HepG2 (cell line): ENCODE results near the gene EMP2.

Experiments
- CHD2 ChIP-seq: IDR thresholded peaks from 2 replicates; pipeline ENCODE4 v1.6.1; 2011; ENCODE audit warnings: low read depth, low read length, improper control_type of control experiment
- CREB1 ChIP-seq, 2 experiments: fragments of 450-650 bp in 1 of 2; IDR thresholded peaks; 2 replicates each; pipeline ENCODE4 v1.6.1; 2016 to 2017; ENCODE audit warnings: control low read depth in 1 of 2, mild to moderate bottlenecking in 1 of 2, missing compliant biosample characterization in 1 of 2, missing genetic modification characterization in 1 of 2
- CTCF ChIP-seq: sonication (generic); formaldehyde crosslinking; IDR thresholded peaks from 2 replicates; pipeline ENCODE4 v1.5.0; 2020; ENCODE audit warnings: mild to moderate bottlenecking, missing genetic modification reagents, moderate library complexity
- ETS1 ChIP-seq: sonication (generic); formaldehyde crosslinking; IDR thresholded peaks from 2 replicates; pipeline ENCODE4 v1.4.0; 2020; ENCODE audit warnings: missing genetic modification reagents
- GTF2F1 ChIP-seq: fragments of 150-350 bp; IDR thresholded peaks from 2 replicates; pipeline ENCODE4 v1.6.1; 2014; ENCODE audit warnings: low read length
- HNRNPH1 ChIP-seq: fragments of 200-400 bp; formaldehyde crosslinking; optimal IDR thresholded peaks from 2 replicates; pipeline ENCODE3; 2017; ENCODE audit warnings: mild to moderate bottlenecking, low read depth, low read length
- JUN ChIP-seq: sonication (generic); formaldehyde crosslinking; IDR thresholded peaks from 2 replicates; pipeline ENCODE4 v1.4.0; 2020; ENCODE audit warnings: mild to moderate bottlenecking, missing genetic modification reagents
- KAT7 ChIP-seq: IDR thresholded peaks from 2 replicates; pipeline ENCODE4 v1.6.1; 2018; ENCODE audit warnings: borderline replicate concordance, missing compliant biosample characterization
- NBN ChIP-seq: fragments of 450-650 bp; conservative IDR thresholded peaks from 2 replicates; pipeline ENCODE4 v1.6.1; 2017
- SP1 ChIP-seq, 2 experiments: fragments of 450-650 bp in 1 of 2; sonication (generic) in 1 of 2; formaldehyde crosslinking in 1 of 2; IDR thresholded peaks; 2 replicates each; pipeline versions ENCODE4 v1.4.0 to v1.6.1; 2016 to 2020; ENCODE audit warnings: missing genetic modification reagents in 1 of 2
- TBX3 ChIP-seq: fragments of 450-650 bp; IDR thresholded peaks from 2 replicates; pipeline ENCODE4 v1.6.1; 2017; ENCODE audit warnings: antibody characterized with exemption, mild to moderate bottlenecking, inconsistent platforms, borderline replicate concordance
- ZIK1 ChIP-seq: sonication (generic); formaldehyde crosslinking; IDR thresholded peaks from 2 replicates; pipeline ENCODE4 v1.5.0; 2020; ENCODE audit warnings: mild to moderate bottlenecking, low read depth, missing genetic modification reagents, borderline replicate concordance
- ZNF558 ChIP-seq: sonication (generic); formaldehyde crosslinking; IDR thresholded peaks from 2 replicates; pipeline ENCODE4 v1.9.0; 2022; ENCODE audit warnings: mild to moderate bottlenecking, missing genetic modification reagents, borderline replicate concordance
- ZNF629 ChIP-seq: sonication (generic); formaldehyde crosslinking; conservative IDR thresholded peaks from 2 replicates; pipeline ENCODE4 v1.5.0; 2020; ENCODE audit warnings: missing genetic modification reagents

GRCh38 chr16:10497132-10498101 lies 83.0 kb downstream of the EMP2 start:
- no peak for TF ChIP-seq NBN
- TF ChIP-seq ZIK1 = no peak
- no peak for TF ChIP-seq TBX3
- TF ChIP-seq ETS1 (CRISPR knock-in tag) = no peak
- no peak for TF ChIP-seq ZNF558 (CRISPR knock-in tag)
- no peak for TF ChIP-seq CHD2
- TF ChIP-seq CTCF = no peak
- TF ChIP-seq SP1 (IDR thresholded peaks at IDR 0.05) = no peak
- TF ChIP-seq SP1 (CRISPR knock-in tag; IDR thresholded peaks at IDR 0.05) = no peak
- TF ChIP-seq GTF2F1 = no peak
- TF ChIP-seq KAT7 (CRISPR knock-in tag) = no peak
- TF ChIP-seq ZNF629 (CRISPR knock-in tag) = no peak
- no peak for TF ChIP-seq JUN
- no peak for TF ChIP-seq CREB1 (IDR thresholded peaks at IDR 0.05)
- no peak for TF ChIP-seq CREB1 (CRISPR knock-in tag; IDR thresholded peaks at IDR 0.05)
- no peak for TF ChIP-seq HNRNPH1
